ENCODE data around the gene MICOS13. TPM values are rescaled to one million over a fixed set of nuclear protein-coding genes. Genes with fewer than 3 reads are reported as not detected.

MICOS13 gene
- total RNA-seq, 1 donor from 2014 or later, result 67.6 TPM

- TF ChIP-seq, protein P1, sequence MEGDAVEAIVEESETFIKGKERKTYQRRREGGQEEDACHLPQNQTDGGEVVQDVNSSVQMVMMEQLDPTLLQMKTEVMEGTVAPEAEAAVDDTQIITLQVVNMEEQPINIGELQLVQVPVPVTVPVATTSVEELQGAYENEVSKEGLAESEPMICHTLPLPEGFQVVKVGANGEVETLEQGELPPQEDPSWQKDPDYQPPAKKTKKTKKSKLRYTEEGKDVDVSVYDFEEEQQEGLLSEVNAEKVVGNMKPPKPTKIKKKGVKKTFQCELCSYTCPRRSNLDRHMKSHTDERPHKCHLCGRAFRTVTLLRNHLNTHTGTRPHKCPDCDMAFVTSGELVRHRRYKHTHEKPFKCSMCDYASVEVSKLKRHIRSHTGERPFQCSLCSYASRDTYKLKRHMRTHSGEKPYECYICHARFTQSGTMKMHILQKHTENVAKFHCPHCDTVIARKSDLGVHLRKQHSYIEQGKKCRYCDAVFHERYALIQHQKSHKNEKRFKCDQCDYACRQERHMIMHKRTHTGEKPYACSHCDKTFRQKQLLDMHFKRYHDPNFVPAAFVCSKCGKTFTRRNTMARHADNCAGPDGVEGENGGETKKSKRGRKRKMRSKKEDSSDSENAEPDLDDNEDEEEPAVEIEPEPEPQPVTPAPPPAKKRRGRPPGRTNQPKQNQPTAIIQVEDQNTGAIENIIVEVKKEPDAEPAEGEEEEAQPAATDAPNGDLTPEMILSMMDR (conservative IDR thresholded peaks at IDR 0.05; ENCODE audit: low read depth, low read length), result no peak
- no peak overlapping the region for H3K4me3 ChIP-seq (ENCODE audit: low read depth, low read length)
- no peak for DNase-seq (ENCODE audit: low read depth)
Measured at GRCh38 chr19:5698635-5699422, 18.5 kb upstream of the MICOS13 start.

- no peak for DNase-seq (ENCODE audit: low read depth)
- TF ChIP-seq, protein P1 (conservative IDR thresholded peaks at IDR 0.05; ENCODE audit: low read depth, low read length), result no peak
Measured at GRCh38 chr19:5697890-5698634, 17.7 kb upstream of the MICOS13 start.

GRCh38 chr19:5697022-5697889, 16.9 kb upstream of the MICOS13 start:
- TF ChIP-seq, protein P1 (conservative IDR thresholded peaks at IDR 0.05; ENCODE audit: low read depth, low read length), result no peak
- no peak overlapping the region for H3K4me3 ChIP-seq (ENCODE audit: low read depth, low read length)
- no peak for DNase-seq (ENCODE audit: low read depth)

More at GRCh38 chr19:5697890-5698634, 17.7 kb upstream of the MICOS13 start:
- no peak overlapping the region for H3K4me3 ChIP-seq (ENCODE audit: low read depth, low read length)

DNA sequence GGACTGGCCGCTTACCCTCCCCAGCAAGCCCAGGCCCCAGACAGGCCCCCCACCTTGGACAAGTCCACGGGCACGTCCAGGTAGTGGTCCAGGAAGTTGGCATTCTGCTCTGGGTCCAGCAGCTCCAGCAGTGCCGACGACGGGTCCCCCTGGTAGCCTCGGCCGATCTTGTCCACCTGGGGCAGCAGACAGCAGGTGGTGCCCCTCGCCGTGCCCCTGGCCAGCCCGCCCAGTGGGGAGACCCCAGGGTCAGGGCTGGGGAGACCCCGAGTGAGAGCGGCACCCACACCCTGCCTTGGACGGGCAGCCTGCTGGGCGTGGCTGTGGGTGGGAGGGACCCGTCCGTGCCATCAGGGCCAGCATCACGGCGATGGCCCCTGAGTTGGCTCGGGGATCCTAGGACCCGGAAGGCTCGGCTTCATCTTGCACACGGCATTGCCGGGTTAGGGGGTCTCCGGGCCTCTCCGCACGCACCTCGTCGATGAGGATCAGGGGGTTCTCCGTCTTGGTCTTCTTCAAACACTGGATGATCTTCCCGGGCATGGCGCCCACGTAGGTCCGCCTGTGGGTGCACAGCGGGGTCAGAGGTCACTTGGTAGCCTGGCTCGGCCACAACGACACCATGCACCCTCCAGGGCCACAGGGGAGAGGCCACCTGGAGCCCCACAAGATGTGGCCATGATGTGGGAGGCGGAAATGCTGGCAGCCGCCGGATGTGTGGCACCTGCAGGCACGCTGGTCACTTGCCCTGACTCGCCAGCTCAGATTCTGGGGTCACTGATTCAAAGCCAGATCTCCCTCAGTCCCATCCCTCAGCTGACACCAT, 16.1 kb upstream of the MICOS13 start:
- DNase-seq (ENCODE audit: low read depth), result no peak

DNA sequence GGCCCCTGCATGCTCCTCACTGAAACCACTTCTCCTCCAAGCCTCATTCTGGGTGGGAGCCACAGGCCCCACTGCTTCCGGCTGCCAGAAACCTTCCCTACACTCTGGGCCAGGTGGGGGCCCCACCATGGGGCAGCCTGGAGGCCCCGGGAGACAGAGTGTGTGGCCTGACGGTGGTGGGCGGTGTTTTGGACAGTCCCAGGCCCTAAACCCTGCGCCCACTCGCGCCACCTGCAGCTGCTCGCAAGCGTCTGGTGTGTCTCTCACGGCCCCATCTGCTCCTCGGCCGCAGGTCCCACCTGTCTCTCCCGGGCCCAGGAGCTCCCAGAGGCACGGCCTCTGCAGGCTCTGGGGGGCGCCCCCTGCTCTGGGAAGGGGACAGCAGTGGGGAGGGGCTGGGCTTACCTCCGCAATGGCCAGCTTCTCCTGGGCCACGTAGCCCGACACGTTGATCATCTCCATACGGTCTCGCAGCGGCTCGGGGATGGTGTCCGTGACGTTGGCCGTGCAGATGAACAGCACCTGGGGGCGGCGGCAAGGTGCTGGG, 15.4 kb upstream of the MICOS13 start:
- TF ChIP-seq, protein P1 (conservative IDR thresholded peaks at IDR 0.05; ENCODE audit: low read depth, low read length), result no peak
- no peak for DNase-seq (ENCODE audit: low read depth)
- H3K4me3 ChIP-seq (ENCODE audit: low read depth, low read length), result no peak overlapping the region

More for the DNA sequence above, 16.1 kb upstream of the MICOS13 start:
- TF ChIP-seq, protein P1 (conservative IDR thresholded peaks at IDR 0.05; ENCODE audit: low read depth, low read length), result no peak
- H3K4me3 ChIP-seq (ENCODE audit: low read depth, low read length), result no peak overlapping the region

Measured in epithelial cell of proximal tubule (primary cell).